Stimulated activated naive CD8-positive, alpha-beta T cell treated with anti-CD3 and anti-CD28 coated beads, Interleukin-15, Interleukin-2, amounts not matched to agents 100 ng/mL and 50 ng/mL, for 24 hours (primary cell): ENCODE data around the gene SGMS2.

Experiments
- H3K27ac Mint-ChIP-seq: one replicate; pipeline ENCODE4 v1.8.0; 2021; ENCODE audit warnings: mild to moderate bottlenecking, mixed read lengths
- H3K27me3 Mint-ChIP-seq: one replicate; pipeline ENCODE4 v1.8.0; 2021; ENCODE audit warnings: mixed read lengths
- H3K36me3 Mint-ChIP-seq: one replicate; pipeline ENCODE4 v1.8.0; 2021; ENCODE audit warnings: low read depth, mixed read lengths
- H3K4me1 Mint-ChIP-seq: one replicate; pipeline ENCODE4 v1.8.0; 2021; ENCODE audit warnings: low read depth, mixed read lengths
- H3K4me3 Mint-ChIP-seq: one replicate; pipeline ENCODE4 v1.8.0; 2021; ENCODE audit warnings: mild to moderate bottlenecking, mixed read lengths
- H3K9me3 Mint-ChIP-seq: one replicate; pipeline ENCODE4 v1.8.0; 2021; ENCODE audit warnings: mixed read lengths

The SGMS2 gene

DNA sequence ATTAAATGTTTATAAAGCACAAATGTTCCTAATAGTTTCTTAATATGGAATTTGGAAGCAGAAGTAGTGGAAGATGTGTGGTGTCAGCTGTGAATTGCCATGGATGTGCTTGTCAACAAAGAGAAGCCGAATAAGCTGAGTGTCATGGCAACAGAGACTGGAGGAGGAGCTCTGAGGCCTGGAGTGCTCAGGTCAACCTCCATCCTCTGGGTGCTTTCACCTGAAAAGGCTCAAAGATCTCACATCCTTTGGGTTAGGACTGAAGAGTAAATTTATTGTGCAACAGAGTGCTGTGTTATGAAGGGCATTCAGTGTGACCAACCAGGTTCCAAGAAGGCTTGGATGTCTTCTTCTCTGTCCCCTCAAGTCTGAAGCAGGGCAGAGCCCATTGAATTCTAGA lies 18.7 kb downstream of the SGMS2 start:
- peaks cover 3% of the 10 kb centered on the region for H3K27me3 Mint-ChIP-seq
- H3K36me3 Mint-ChIP-seq: peaks cover 4% of the 10 kb centered on the region
- H3K27ac Mint-ChIP-seq: no peak overlapping the region
- H3K4me1 Mint-ChIP-seq: no peaks in the 10 kb centered on the region
- peaks cover 4% of the 10 kb centered on the region for H3K9me3 Mint-ChIP-seq
- H3K4me3 Mint-ChIP-seq: no peak overlapping the region

- Mint-ChIP-seq H3K9me3 (peaks cover 4% of the 10 kb centered on the region), H3K4me1 (no peaks in the 10 kb centered on the region), H3K36me3 (peaks cover 4% of the 10 kb centered on the region), H3K4me3 (no peak overlapping the region), H3K27me3 (peaks cover 2% of the 10 kb centered on the region), H3K27ac (no peak overlapping the region)
Observed at GRCh38 chr4:107845681-107846080, 20.9 kb downstream of the SGMS2 start.

- Mint-ChIP-seq H3K9me3 (peaks cover 4% of the 10 kb centered on the region), H3K4me1 (no peaks in the 10 kb centered on the region), H3K27me3 (peaks cover 11% of the 10 kb centered on the region), H3K36me3 (peaks cover 4% of the 10 kb centered on the region), H3K4me3 (no peak overlapping the region), H3K27ac (no peak overlapping the region)
Observed at GRCh38 chr4:107850438-107850837, 25.7 kb downstream of the SGMS2 start.

DNA sequence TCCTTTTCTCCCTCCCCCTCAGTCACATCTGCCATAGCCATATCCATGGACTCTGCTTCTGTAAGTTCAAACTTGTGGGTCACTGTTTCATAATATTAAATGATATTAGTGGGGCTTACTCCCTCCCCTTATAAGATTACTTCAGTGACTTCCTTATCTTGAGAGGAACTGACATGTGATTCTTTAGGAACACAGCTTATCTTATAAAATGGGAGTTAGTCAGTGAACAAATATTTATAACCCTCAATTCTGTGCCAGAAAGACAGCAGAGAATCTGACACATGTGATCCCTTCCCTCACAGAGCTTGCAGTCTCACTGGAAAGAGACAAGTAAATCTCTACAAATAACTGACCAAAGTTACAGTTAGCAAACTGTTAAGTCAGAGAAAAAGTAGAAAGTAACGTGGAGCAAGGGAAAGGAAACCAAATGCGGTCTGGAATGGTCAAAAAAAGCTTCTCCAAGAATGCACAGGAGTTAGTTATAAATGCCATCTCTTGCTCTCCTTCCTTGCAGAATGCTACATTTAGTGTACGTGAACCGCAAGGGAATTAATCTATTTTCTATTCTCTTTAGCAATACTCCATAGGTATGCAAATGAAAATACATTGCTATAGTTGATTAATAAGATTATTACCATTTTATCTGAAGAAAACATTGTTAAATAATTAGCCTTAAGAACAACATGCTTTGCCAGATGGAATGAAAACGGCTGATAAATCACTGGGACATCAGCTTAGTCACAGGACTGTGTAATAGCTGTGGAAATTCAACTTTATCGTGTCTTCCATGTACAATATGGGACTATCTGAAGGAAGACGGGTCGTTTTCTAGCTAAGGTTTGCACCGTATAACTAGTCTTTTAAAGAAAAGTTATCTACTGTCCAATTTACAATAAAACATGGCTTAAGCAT lies 29.0 kb downstream of the SGMS2 start:
- no peak overlapping the region for H3K27ac Mint-ChIP-seq
- no peaks in the 10 kb centered on the region for H3K9me3 Mint-ChIP-seq
- no peaks in the 10 kb centered on the region for H3K36me3 Mint-ChIP-seq
- H3K4me3 Mint-ChIP-seq: no peak overlapping the region
- no peaks in the 10 kb centered on the region for H3K4me1 Mint-ChIP-seq
- H3K27me3 Mint-ChIP-seq: peaks cover 35% of the 10 kb centered on the region

- no peak overlapping the region for H3K4me3 Mint-ChIP-seq
- H3K4me1 Mint-ChIP-seq: no peaks in the 10 kb centered on the region
- peaks cover 38% of the 10 kb centered on the region for H3K27me3 Mint-ChIP-seq
- H3K27ac Mint-ChIP-seq: no peak overlapping the region
- H3K9me3 Mint-ChIP-seq: no peaks in the 10 kb centered on the region
- no peaks in the 10 kb centered on the region for H3K36me3 Mint-ChIP-seq
Observed at GRCh38 chr4:107854356-107855022, 29.8 kb downstream of the SGMS2 start.

DNA sequence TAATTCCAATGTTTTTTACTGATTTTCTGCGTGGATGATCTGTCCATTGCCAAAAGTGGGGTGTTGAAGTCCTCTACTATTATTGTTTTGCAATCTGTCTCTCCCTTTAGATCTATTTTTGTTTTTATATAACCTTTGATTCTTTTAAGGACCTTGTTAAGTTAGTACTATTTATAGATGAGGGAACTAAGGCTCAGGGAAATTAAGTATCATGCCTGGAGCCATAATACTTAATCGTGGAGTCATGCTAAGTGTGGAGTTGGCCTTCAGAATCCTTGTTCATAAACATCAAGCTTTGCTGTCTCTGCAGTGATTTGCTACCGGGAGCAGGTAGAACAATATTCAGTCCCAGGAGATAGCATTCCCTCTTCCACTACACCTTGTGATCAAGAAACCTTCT lies 31.0 kb downstream of the SGMS2 start:
- Mint-ChIP-seq H3K36me3 (no peaks in the 10 kb centered on the region), H3K27ac (no peak overlapping the region), H3K4me1 (no peaks in the 10 kb centered on the region), H3K9me3 (no peaks in the 10 kb centered on the region), H3K4me3 (no peak overlapping the region), H3K27me3 (peaks cover 40% of the 10 kb centered on the region)

DNA sequence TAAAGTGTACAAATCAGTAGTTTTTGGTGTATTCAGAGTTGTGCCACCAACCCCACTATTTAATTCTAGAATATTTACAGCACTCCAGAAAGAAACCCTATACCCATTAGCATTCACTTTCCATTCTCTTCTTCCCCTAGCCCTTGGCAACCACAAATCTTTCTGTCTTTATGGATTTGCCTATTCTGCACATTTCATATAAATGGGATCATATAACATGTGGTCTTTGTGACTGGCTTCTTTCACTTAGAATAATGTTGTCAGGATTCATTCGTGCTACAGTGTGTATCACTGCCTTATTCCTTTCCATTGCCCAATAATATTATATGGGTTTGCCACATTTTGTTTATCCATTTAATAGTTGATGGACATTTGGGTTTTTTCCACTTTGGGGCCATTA lies 32.2 kb downstream of the SGMS2 start:
- Mint-ChIP-seq H3K4me3 (no peak overlapping the region), H3K36me3 (no peaks in the 10 kb centered on the region), H3K27me3 (peaks cover 40% of the 10 kb centered on the region), H3K4me1 (no peaks in the 10 kb centered on the region), H3K27ac (no peak overlapping the region), H3K9me3 (no peaks in the 10 kb centered on the region)

DNA sequence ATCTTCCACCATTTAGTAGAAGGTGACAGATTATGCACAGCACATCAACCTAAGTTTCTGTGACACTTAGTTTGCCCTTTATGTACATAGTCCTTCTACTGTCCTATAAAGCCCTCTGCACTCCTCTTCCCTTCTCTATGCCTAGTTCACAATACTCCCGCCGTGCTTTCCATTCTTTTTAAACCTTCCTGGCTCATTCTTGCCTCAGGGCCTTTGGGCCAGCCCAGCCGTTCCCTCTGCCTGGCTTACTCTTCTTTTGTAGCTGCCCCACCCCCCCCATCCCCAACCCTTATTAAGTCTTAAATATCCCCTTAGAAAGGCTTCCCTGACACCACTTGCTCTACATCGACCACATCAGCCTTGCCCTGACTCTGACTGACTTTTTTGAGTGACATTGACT lies 33.0 kb downstream of the SGMS2 start:
- Mint-ChIP-seq H3K4me1 (peaks cover 4% of the 10 kb centered on the region), H3K27ac (no peak overlapping the region), H3K4me3 (no peak overlapping the region), H3K36me3 (no peaks in the 10 kb centered on the region), H3K9me3 (no peaks in the 10 kb centered on the region), H3K27me3 (peaks cover 45% of the 10 kb centered on the region)

GRCh38 chr4:107858158-107858742 lies 33.5 kb downstream of the SGMS2 start:
- Mint-ChIP-seq H3K9me3 (no peaks in the 10 kb centered on the region), H3K4me1 (peaks cover 9% of the 10 kb centered on the region), H3K27me3 (peaks cover 46% of the 10 kb centered on the region), H3K36me3 (no peaks in the 10 kb centered on the region), H3K27ac (no peak overlapping the region), H3K4me3 (no peak overlapping the region)

DNA sequence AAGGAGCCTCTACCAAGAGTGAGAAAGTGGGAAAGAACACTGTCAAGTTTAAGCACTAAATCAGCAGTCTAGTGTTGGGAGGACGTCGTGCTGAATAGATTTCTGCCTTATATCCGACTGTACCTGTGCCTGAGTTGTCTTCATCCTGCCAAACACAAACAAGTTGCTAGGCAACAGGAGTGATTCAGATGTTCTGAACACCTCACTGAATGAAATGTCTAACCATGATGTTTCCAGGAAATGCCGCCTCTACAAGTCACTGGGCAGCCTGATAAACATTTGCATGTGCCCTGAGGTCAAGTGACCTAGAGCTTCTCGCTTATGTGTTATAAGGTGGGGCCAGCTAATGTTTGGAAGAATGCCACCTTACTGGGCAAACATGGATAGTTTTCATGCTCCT lies 37.9 kb downstream of the SGMS2 start:
- Mint-ChIP-seq H3K36me3 (no peaks in the 10 kb centered on the region), H3K4me1 (peaks cover 19% of the 10 kb centered on the region), H3K4me3 (no peak overlapping the region), H3K27ac (peak overlapping the region; percentile 37), H3K9me3 (no peaks in the 10 kb centered on the region), H3K27me3 (peaks cover 23% of the 10 kb centered on the region)

DNA sequence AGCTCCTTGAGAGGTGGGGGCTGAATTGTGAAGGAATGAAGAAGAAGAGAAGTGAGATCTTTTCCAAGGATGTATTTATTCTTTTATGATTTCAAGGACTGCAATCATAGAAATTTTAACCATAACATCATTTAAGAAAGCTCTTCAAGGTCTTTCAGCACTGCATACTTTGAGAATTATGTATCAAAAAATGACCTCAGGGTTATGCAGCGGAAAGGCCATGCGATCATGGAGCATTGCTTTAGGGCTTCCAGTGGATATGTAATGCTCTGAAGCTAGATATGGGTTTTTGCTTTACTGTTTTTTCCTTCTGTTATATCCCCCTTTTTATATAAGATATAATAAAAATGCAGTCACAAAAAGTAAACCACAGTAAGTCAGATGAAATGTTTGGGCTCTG lies 38.7 kb downstream of the SGMS2 start:
- Mint-ChIP-seq H3K4me3 (no peak overlapping the region), H3K36me3 (no peaks in the 10 kb centered on the region), H3K9me3 (no peaks in the 10 kb centered on the region), H3K27ac (no peak overlapping the region), H3K4me1 (peaks cover 19% of the 10 kb centered on the region), H3K27me3 (peaks cover 18% of the 10 kb centered on the region)

DNA sequence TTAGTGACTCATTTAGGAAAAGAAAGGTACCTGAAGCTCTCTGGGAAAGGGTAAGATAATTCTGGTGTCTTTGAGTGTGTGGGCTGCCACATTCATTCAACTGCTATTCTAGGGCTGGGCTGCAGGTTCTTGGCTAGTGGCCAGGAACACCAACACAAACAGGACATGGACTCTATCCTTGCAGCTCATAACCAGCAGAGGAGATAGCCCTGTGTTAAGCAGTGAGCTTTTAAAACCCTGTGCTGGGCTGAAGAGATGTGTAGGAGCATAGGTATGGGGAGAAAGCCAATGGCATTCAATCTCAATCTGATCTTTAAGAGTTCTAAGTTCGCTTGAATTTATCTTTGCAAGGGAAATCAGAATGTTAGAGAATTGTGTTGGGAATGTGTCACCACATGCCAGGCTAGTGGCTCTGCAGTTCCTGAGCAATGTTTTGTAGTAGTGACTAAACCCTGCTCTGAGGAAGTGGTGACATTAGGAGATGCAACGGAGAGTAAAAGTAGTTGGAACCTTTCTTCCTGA lies 39.2 kb downstream of the SGMS2 start:
- no peak overlapping the region for H3K27ac Mint-ChIP-seq
- peaks cover 19% of the 10 kb centered on the region for H3K4me1 Mint-ChIP-seq
- no peak overlapping the region for H3K4me3 Mint-ChIP-seq
- H3K9me3 Mint-ChIP-seq: no peaks in the 10 kb centered on the region
- peaks cover 14% of the 10 kb centered on the region for H3K27me3 Mint-ChIP-seq
- no peaks in the 10 kb centered on the region for H3K36me3 Mint-ChIP-seq

DNA sequence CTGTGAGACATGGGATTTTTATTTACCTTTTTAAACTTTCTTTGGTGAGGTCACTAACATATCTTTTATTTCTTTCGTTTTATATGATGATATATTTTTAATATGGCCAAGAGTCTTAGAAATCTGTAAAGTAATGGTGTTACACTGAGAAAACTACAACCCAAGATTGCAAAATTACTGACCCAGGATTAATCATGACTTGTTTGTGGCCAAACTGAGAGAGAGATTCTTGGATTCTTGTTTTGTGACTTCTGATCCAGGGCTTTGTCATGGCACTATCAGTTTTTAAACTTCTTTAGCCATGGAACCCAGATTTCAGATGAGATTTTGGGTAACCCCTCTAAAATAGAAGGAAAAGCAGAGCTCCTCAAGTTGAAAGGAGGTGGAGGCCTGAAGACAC lies 42.0 kb downstream of the SGMS2 start:
- Mint-ChIP-seq H3K36me3 (no peaks in the 10 kb centered on the region), H3K4me1 (peaks cover 19% of the 10 kb centered on the region), H3K9me3 (no peaks in the 10 kb centered on the region), H3K27ac (no peak overlapping the region), H3K27me3 (peaks cover 16% of the 10 kb centered on the region), H3K4me3 (no peak overlapping the region)

GRCh38 chr4:107870236-107870635 lies 45.5 kb downstream of the SGMS2 start:
- Mint-ChIP-seq H3K9me3 (peaks cover 2% of the 10 kb centered on the region), H3K36me3 (no peaks in the 10 kb centered on the region), H3K4me3 (no peak overlapping the region), H3K27ac (no peak overlapping the region), H3K27me3 (peaks cover 17% of the 10 kb centered on the region), H3K4me1 (no peaks in the 10 kb centered on the region)
